ENCODE data around the gene BMPR1B. TPM values are rescaled to one million over a fixed set of nuclear protein-coding genes. Genes with fewer than 3 reads are reported as not detected.

The BMPR1B gene
- total RNA-seq, 1 donor from 2014 or later = 5.6 TPM

DNA sequence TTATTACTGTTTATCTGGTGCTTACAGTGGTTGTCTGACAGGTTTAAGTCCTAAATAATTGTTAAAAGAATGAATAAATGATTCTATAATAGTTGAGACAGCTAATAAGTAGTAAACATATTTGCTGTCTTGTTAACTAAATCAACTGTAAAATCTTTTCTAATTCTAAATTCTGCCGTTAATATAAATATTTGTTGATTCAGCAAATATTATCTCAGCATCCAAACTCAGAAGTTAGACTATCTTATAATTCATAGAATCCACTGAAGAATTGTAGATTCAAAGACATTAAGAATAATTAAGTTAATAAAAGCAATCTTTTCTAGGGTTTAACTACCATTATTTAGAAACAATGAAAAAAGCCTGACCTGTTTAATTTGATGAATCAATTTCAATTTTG lies 256.3 kb downstream of the BMPR1B start:
- DNase-seq (ENCODE audit: low spot score) = no peak
- H3K4me3 Mint-ChIP-seq (ENCODE audit: unreplicated experiment) = no peak overlapping the region
- no peaks in the 10 kb centered on the region for H3K36me3 Mint-ChIP-seq (ENCODE audit: low read depth)
- TF ChIP-seq, protein P1, sequence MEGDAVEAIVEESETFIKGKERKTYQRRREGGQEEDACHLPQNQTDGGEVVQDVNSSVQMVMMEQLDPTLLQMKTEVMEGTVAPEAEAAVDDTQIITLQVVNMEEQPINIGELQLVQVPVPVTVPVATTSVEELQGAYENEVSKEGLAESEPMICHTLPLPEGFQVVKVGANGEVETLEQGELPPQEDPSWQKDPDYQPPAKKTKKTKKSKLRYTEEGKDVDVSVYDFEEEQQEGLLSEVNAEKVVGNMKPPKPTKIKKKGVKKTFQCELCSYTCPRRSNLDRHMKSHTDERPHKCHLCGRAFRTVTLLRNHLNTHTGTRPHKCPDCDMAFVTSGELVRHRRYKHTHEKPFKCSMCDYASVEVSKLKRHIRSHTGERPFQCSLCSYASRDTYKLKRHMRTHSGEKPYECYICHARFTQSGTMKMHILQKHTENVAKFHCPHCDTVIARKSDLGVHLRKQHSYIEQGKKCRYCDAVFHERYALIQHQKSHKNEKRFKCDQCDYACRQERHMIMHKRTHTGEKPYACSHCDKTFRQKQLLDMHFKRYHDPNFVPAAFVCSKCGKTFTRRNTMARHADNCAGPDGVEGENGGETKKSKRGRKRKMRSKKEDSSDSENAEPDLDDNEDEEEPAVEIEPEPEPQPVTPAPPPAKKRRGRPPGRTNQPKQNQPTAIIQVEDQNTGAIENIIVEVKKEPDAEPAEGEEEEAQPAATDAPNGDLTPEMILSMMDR (IDR thresholded peaks at IDR 0.05) = no peak
- no peaks in the 10 kb centered on the region for H3K9me3 Mint-ChIP-seq (ENCODE audit: low read depth)
- H3K27me3 Mint-ChIP-seq (ENCODE audit: low read depth) = no peaks in the 10 kb centered on the region
- no peak overlapping the region for H3K27ac Mint-ChIP-seq (ENCODE audit: unreplicated experiment)
- H3K4me1 Mint-ChIP-seq (ENCODE audit: low read depth) = no peaks in the 10 kb centered on the region

DNA sequence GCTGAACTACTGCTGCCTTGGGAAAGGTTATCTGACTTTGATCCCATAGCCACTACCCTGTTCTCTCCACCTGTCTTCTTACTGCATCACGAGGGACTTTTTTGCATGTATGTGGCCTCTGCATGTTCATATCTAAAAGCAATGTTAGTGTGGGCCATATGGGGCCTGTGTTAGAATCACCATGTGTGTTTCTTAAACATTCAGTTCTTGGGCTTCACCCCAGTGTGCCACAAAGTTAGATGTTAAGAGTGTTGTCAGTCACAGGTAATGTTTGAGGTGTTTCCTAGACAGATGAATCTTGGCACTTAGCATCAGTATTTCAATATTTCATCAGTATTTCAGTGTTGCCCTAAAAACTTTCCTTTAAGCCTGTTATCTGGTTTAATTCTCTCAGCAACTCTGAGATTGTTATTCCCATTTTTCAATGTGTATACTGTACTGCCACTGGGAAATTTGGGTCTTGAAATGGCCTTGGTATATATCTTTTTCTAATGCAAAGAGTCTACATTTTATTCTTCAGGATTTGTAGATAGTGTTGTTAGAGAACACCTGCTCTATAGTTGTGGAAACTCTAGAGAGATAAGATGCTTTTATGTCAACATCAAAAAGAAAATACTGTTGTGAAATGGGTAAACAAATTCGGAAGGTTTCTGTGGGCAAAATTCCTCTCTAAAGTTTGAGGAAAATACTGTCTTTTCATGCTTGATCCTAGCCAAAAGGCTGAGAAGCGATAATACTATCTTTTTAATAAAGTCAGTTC lies 259.7 kb downstream of the BMPR1B start:
- Mint-ChIP-seq H3K4me3 (ENCODE audit: unreplicated experiment) (no peak overlapping the region), H3K9me3 (ENCODE audit: low read depth) (no peaks in the 10 kb centered on the region), H3K27me3 (ENCODE audit: low read depth) (no peaks in the 10 kb centered on the region), H3K36me3 (ENCODE audit: low read depth) (no peaks in the 10 kb centered on the region), H3K27ac (ENCODE audit: unreplicated experiment) (no peak overlapping the region), H3K4me1 (ENCODE audit: low read depth) (peaks cover 15% of the 10 kb centered on the region)
- TF ChIP-seq, protein P1 (IDR thresholded peaks at IDR 0.05) = no peak
- DNase-seq (ENCODE audit: low spot score) = no peak

DNA sequence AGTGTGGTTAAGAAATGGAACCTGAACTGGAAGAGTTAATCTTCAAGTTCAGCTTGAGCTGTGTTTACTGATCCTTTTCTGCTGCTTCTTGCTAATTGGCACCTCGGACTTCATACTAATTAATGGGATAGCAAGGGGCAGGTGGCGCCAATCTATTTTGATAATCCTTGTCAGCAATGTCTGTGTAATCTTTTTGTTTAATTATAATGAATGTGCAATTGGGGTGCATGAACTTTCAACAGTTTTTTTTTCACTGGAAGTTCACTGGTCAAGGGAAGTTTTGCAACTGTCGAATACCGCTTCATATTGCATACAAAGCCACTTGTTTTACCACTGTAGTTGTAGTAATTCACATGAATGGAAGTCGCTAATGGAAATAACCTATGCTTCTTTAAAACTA lies 261.0 kb downstream of the BMPR1B start:
- Mint-ChIP-seq H3K36me3 (ENCODE audit: low read depth) (no peaks in the 10 kb centered on the region), H3K4me1 (ENCODE audit: low read depth) (peaks cover 15% of the 10 kb centered on the region), H3K27me3 (ENCODE audit: low read depth) (no peaks in the 10 kb centered on the region), H3K4me3 (ENCODE audit: unreplicated experiment) (no peak overlapping the region), H3K9me3 (ENCODE audit: low read depth) (no peaks in the 10 kb centered on the region), H3K27ac (ENCODE audit: unreplicated experiment) (no peak overlapping the region)
- DNase-seq (ENCODE audit: low spot score) = no peak
- TF ChIP-seq, protein P1 (IDR thresholded peaks at IDR 0.05) = no peak

DNA sequence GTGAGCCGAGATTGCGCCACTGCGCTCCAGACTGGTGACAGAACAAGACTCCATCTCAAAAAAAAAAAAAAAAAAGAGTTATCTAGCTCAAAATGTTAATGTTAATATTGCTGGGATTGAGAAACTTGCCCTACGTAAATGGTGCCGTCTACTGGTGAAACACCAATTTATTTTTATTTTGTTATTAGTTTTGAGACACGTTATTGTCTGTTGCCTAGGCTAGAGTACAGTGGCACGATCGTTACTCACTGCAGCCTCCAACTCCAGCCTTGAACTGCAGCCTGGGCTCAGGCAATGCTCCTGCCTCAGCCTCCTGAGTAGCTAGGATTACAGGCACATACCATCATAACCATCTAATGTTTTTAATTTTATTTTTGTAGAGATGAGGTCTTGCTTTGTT lies 262.8 kb downstream of the BMPR1B start:
- no peak for DNase-seq (ENCODE audit: low spot score)
- peaks cover 15% of the 10 kb centered on the region for H3K4me1 Mint-ChIP-seq (ENCODE audit: low read depth)
- no peak overlapping the region for H3K4me3 Mint-ChIP-seq (ENCODE audit: unreplicated experiment)
- TF ChIP-seq, protein P1 (IDR thresholded peaks at IDR 0.05) = peak; percentile 10
- no peaks in the 10 kb centered on the region for H3K27me3 Mint-ChIP-seq (ENCODE audit: low read depth)
- no peaks in the 10 kb centered on the region for H3K36me3 Mint-ChIP-seq (ENCODE audit: low read depth)
- H3K9me3 Mint-ChIP-seq (ENCODE audit: low read depth) = no peaks in the 10 kb centered on the region
- no peak overlapping the region for H3K27ac Mint-ChIP-seq (ENCODE audit: unreplicated experiment)

DNA sequence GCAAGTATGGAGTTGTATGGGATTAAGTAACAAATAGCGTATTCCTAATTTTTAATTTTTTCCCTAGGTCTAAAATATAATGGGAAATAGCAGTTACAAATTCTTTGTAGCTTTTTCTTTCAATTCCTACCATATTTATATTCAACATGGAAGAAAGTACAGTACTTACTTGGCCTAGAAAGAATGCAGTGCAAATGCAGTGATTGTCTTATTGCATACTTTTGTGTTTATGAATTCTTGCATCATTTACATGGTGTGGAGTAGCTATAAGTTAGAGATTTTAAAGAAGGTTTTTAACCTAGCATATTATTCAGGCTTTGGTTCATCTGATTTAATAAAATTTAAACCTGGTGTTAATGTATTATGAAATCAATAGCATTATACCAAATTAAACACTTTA lies 263.3 kb downstream of the BMPR1B start:
- Mint-ChIP-seq H3K9me3 (ENCODE audit: low read depth) (no peaks in the 10 kb centered on the region), H3K4me3 (ENCODE audit: unreplicated experiment) (no peak overlapping the region), H3K36me3 (ENCODE audit: low read depth) (no peaks in the 10 kb centered on the region), H3K27me3 (ENCODE audit: low read depth) (no peaks in the 10 kb centered on the region), H3K27ac (ENCODE audit: unreplicated experiment) (no peak overlapping the region), H3K4me1 (ENCODE audit: low read depth) (peaks cover 15% of the 10 kb centered on the region)
- DNase-seq (ENCODE audit: low spot score) = no peak
- TF ChIP-seq, protein P1 (IDR thresholded peaks at IDR 0.05) = no peak
